Sigmoid colon (tissue), 7 donors: ENCODE data around the gene SLC9A5. TPM values are rescaled to one million over a fixed set of nuclear protein-coding genes. Genes with fewer than 3 reads are reported as not detected.
A peak's percentile ranks its signal among the peaks of the same experiment; 100 is the strongest.

Experiments used
- DNase-seq: peaks from one replicate; pipeline ENCODE4 v3.0.0-alpha.2; 2019
- H3K27ac ChIP-seq, 4 donors: fragments of 200-600 bp; sonication (generic); one replicate each; pipeline ENCODE4 v1.5.1; 2016 to 2019; ENCODE audit warnings: mild to moderate bottlenecking in 1 of 4
- H3K27me3 ChIP-seq, 3 donors: fragments of 200-600 bp; sonication (generic); one replicate each; pipeline ENCODE4 v1.5.1; 2019; ENCODE audit warnings: mild to moderate bottlenecking in 1 of 3
- H3K36me3 ChIP-seq, 4 donors: fragments of 200-600 bp; sonication (generic); one replicate each; pipeline ENCODE4 v1.5.1; 2016 to 2019
- H3K4me1 ChIP-seq, 4 donors: fragments of 200-600 bp; sonication (generic); one replicate each; pipeline ENCODE4 v1.5.1; 2017 to 2019
- H3K4me3 ChIP-seq, 4 donors: fragments of 200-600 bp; sonication (generic); one replicate each; pipeline ENCODE4 v1.5.1; 2017 to 2019; ENCODE audit warnings: mild to moderate bottlenecking in 2 of 4, moderate library complexity in 1 of 4
- H3K9me3 ChIP-seq, 4 donors: fragments of 200-600 bp in 3 of 4; sonication (generic) in 3 of 4; one replicate each; pipeline versions ENCODE4 v1.5.1 to v1.6.1; 2013 to 2019
- CTCF ChIP-seq, 4 experiments: fragments of 450-650 bp in 3 of 4; fragments of 200-600 bp in 1 of 4; IDR thresholded peaks; one replicate each; pipeline ENCODE4 v1.5.1; 2016 to 2019; ENCODE audit warnings: antibody characterized with exemption in 4 of 4, mild to moderate bottlenecking in 3 of 4, moderate library complexity in 2 of 4
- EP300 ChIP-seq, 4 donors: sonication (generic); formaldehyde crosslinking; IDR thresholded peaks; one replicate each; pipeline ENCODE4 v1.6.1; 2017; ENCODE audit warnings: antibody characterized with exemption in 4 of 4
- POLR2A ChIP-seq, 2 donors: fragments of 450-650 bp; IDR thresholded peaks; one replicate each; pipeline ENCODE4 v1.6.1; 2016; ENCODE audit warnings: antibody characterized with exemption in 2 of 2, mild to moderate bottlenecking in 2 of 2, moderate library complexity in 2 of 2
- POLR2AphosphoS5 ChIP-seq, 4 donors: sonication (generic); formaldehyde crosslinking; IDR thresholded peaks; one replicate each; pipeline ENCODE4 v1.6.1; 2017; ENCODE audit warnings: antibody characterized with exemption in 4 of 4
- WGBS, 2 donors: extraction: QIAGEN DNeasy Blood & Tissue Kit; methylation state at CpG; one replicate each; pipeline ENCODE4 v1.1.7; 2013; 5-methylcytosine and 5-hydroxymethylcytosine counted together
- intact Hi-C: fragments of 100-400 bp; cut with DNase I; formaldehyde crosslinking; loops from one replicate; pipeline ENCODE4 v1.15.1; 2023
- polyA plus RNA-seq, 3 donors: library from polyadenylated mRNA; stranded (reverse); fragments of 200-250 nt; gene quantifications; one replicate each; pipeline ENCODE4 v1.2.3, GENCODE V29; 2013
- total RNA-seq, 4 donors: library from RNA; depleted of rRNA; stranded (reverse); fragments of >200 nt; gene quantifications; one replicate each; pipeline ENCODE4 v1.1.0, GENCODE V29; 2016
- donor health status: healthy with polysubstance abuse.
- donor health status: Bipolar disorder and iron deficiency.
- donor health status: healthy.

The SLC9A5 gene
- total and polyA plus RNA-seq, 7 donors: 0.46 to 6.1 (median 0.99) TPM; not detected in 2

GRCh38 chr16:67242138-67242730 lies 6.5 kb upstream of the SLC9A5 start:
- no peak for DNase-seq
- H3K4me1 ChIP-seq: peaks cover 0 to 60% (median 39%) of the 10 kb centered on the region in 4 donors
- TF ChIP-seq POLR2A (IDR thresholded peaks at IDR 0.05) (no peak), CTCF (IDR thresholded peaks at IDR 0.05) (no peak), EP300 (IDR thresholded peaks at IDR 0.05) (no peak), POLR2AphosphoS5 (IDR thresholded peaks at IDR 0.05) (no peak)

GRCh38 chr16:67243481-67243880 lies 5.3 kb upstream of the SLC9A5 start:
- Histone ChIP-seq H3K9me3 (no peaks in the 10 kb centered on the region), H3K4me3 (no peak overlapping the region), H3K4me1 (peaks cover 0 to 70% (median 50%) of the 10 kb centered on the region in 4 donors), H3K36me3 (peaks cover 0 to 11% (median 2%) of the 10 kb centered on the region in 4 donors), H3K27ac (peak overlapping the region; percentile 80 to 89 (median 83)), H3K27me3 (peaks cover 0 to 3% (median 2%) of the 10 kb centered on the region in 3 donors)
- intact Hi-C loops: no loop called here
- DNase-seq: no peak
- no peak for TF ChIP-seq CTCF (IDR thresholded peaks at IDR 0.05)
- TF ChIP-seq POLR2A (IDR thresholded peaks at IDR 0.05): no peak
- no peak for TF ChIP-seq POLR2AphosphoS5 (IDR thresholded peaks at IDR 0.05)
- TF ChIP-seq EP300 (IDR thresholded peaks at IDR 0.05): no peak
- WGBS, 2 donors: 84 to 85% methylated on average over 4 of the region's 4 CpGs

More at GRCh38 chr16:67242138-67242730, 6.5 kb upstream of the SLC9A5 start:
- Histone ChIP-seq H3K27ac (peak overlapping the region in 2 of 4 donors; percentile 58 to 65), H3K27me3 (no peaks in the 10 kb centered on the region), H3K4me3 (no peak overlapping the region), H3K9me3 (no peaks in the 10 kb centered on the region), H3K36me3 (peaks cover 3 to 23% (median 11%) of the 10 kb centered on the region in 4 donors)
- intact Hi-C loops: no loop called here
- 85 to 87% methylated on average over 4 of the region's 4 CpGs for WGBS, 2 donors

GRCh38 chr16:67244387-67245185 lies 4.2 kb upstream of the SLC9A5 start:
- WGBS, 2 donors: 19 to 39% methylated on average over 5 of the region's 5 CpGs
- peak overlapping the region; percentile 80 to 89 (median 83) for H3K27ac ChIP-seq
- TF ChIP-seq POLR2AphosphoS5 (IDR thresholded peaks at IDR 0.05): peak in 1 of 4 donors; percentile 14
- TF ChIP-seq CTCF (IDR thresholded peaks at IDR 0.05): no peak
- no peak for TF ChIP-seq EP300 (IDR thresholded peaks at IDR 0.05)
- no peak for TF ChIP-seq POLR2A (IDR thresholded peaks at IDR 0.05)
- H3K4me3 ChIP-seq: no peak overlapping the region
- intact Hi-C loops: loop anchor here (1.0 to 5.0 kb wide), 2 partner anchors 61 to 153 kb away; partner anchors contain the start of gene MATCAP1
- no peaks in the 10 kb centered on the region for H3K9me3 ChIP-seq
- no peaks in the 10 kb centered on the region for H3K36me3 ChIP-seq
- H3K4me1 ChIP-seq: peaks cover 0 to 78% (median 60%) of the 10 kb centered on the region in 4 donors
- DNase-seq: peak; percentile 83
- peaks cover 7 to 14% (median 7%) of the 10 kb centered on the region in 3 donors for H3K27me3 ChIP-seq

GRCh38 chr16:67245186-67245585 lies 3.6 kb upstream of the SLC9A5 start:
- Histone ChIP-seq H3K27me3 (peaks cover 7 to 20% (median 13%) of the 10 kb centered on the region in 3 donors), H3K36me3 (no peaks in the 10 kb centered on the region), H3K4me1 (peaks cover 0 to 77% (median 60%) of the 10 kb centered on the region in 4 donors), H3K9me3 (no peaks in the 10 kb centered on the region), H3K4me3 (peak overlapping the region in 1 of 4 donors; percentile 62), H3K27ac (peak overlapping the region; percentile 80 to 89 (median 83))
- no peak for TF ChIP-seq EP300 (IDR thresholded peaks at IDR 0.05)
- no peak for TF ChIP-seq CTCF (IDR thresholded peaks at IDR 0.05)
- TF ChIP-seq POLR2A (IDR thresholded peaks at IDR 0.05): no peak
- TF ChIP-seq POLR2AphosphoS5 (IDR thresholded peaks at IDR 0.05): no peak
- 53 to 54% methylated on average over 4 of the region's 4 CpGs for WGBS, 2 donors
- intact Hi-C loops: loop anchor here (1.0 to 5.0 kb wide), 2 partner anchors 62 to 152 kb away; partner anchors contain the start of gene MATCAP1
- DNase-seq: peak; percentile 56
